HepG2 (cell line): Measurements from ENCODE around the gene EBF4. TPM values are rescaled to one million over a fixed set of nuclear protein-coding genes. Genes with fewer than 3 reads are reported as not detected.

ENCODE experiments used
- ELF1 ChIP-seq: sonication (generic); formaldehyde crosslinking; IDR thresholded peaks from 2 replicates; pipeline ENCODE4 v1.4.0; 2020; ENCODE audit warnings: missing genetic modification reagents
- FOSL2 ChIP-seq: sonication (generic); formaldehyde crosslinking; IDR thresholded peaks from 2 replicates; pipeline ENCODE4 v1.4.0; 2020; ENCODE audit warnings: missing genetic modification reagents
- GFI1 ChIP-seq: sonication (generic); formaldehyde crosslinking; IDR thresholded peaks from 2 replicates; pipeline ENCODE4 v1.5.0; 2020; ENCODE audit warnings: missing genetic modification reagents, mild to moderate bottlenecking, borderline replicate concordance
- MAFF ChIP-seq: IDR thresholded peaks from 2 replicates; pipeline ENCODE4 v1.6.1; 2011; ENCODE audit warnings: low read depth, low read length, improper control_type of control experiment
- NONO ChIP-seq, 2 experiments: fragments of 450-650 bp in 1 of 2; sonication (generic) in 1 of 2; formaldehyde crosslinking in 1 of 2; IDR thresholded peaks in 1 of 2; conservative IDR thresholded peaks in 1 of 2; 2 replicates each; pipeline versions ENCODE4 v1.6.1 to v1.8.0; 2017 to 2022; ENCODE audit warnings: mild to moderate bottlenecking in 1 of 2, missing genetic modification reagents in 1 of 2, moderate library complexity in 1 of 2
- PAF1 ChIP-seq: IDR thresholded peaks from 2 replicates; pipeline ENCODE4 v1.6.1; 2016; ENCODE audit warnings: missing genetic modification reagents, missing compliant biosample characterization
- RARA ChIP-seq: IDR thresholded peaks from 2 replicates; pipeline ENCODE4 v1.6.1; 2016; ENCODE audit warnings: missing genetic modification reagents, missing compliant biosample characterization
- SP1 ChIP-seq, 2 experiments: fragments of 450-650 bp in 1 of 2; sonication (generic) in 1 of 2; formaldehyde crosslinking in 1 of 2; IDR thresholded peaks; 2 replicates each; pipeline versions ENCODE4 v1.4.0 to v1.6.1; 2016 to 2020; ENCODE audit warnings: missing genetic modification reagents in 1 of 2
- ZMYM4 ChIP-seq: sonication (generic); formaldehyde crosslinking; IDR thresholded peaks from 2 replicates; pipeline ENCODE4 v1.8.1; 2023; ENCODE audit warnings: mild to moderate bottlenecking, missing genetic modification reagents
- ZNF260 ChIP-seq: sonication (generic); formaldehyde crosslinking; IDR thresholded peaks from 2 replicates; pipeline ENCODE4 v1.4.0; 2020; ENCODE audit warnings: missing genetic modification reagents, low read depth, mild to moderate bottlenecking, borderline replicate concordance
- polyA plus RNA-seq, 8 experiments: library from polyadenylated mRNA; depleted of rRNA in 3 of 8; stranded (reverse) in 7 of 8; unstranded in 1 of 8; fragments of >200 nt; fragmentation: Illumina TruSeq in 4 of 8; extraction: Trizol in 4 of 8; gene quantifications; 2 replicates each; pipeline versions ENCODE4 v1.2.1 to v1.2.3, GENCODE V29; 2011 to 2016; ENCODE audit warnings: low read depth in 4 of 8, missing spikeins in 1 of 8, mixed read lengths in 1 of 8; ENCODE audit not compliant: insufficient read depth in 1 of 8
- total RNA-seq, 5 experiments: library from RNA; depleted of rRNA; stranded (reverse); fragments of >200 nt; fragmentation: Illumina TruSeq; extraction: Trizol; gene quantifications; 2 replicates each; pipeline ENCODE4 v1.2.3, GENCODE V29; 2016; ENCODE audit warnings: low read depth in 1 of 5
- TF ChIP-seq, protein P1 (sequence below): sonication (generic); formaldehyde crosslinking; IDR thresholded peaks from 2 replicates; pipeline ENCODE4 v1.5.0; 2020; ENCODE audit warnings: missing genetic modification reagents
- TF ChIP-seq, protein P2 (sequence below): sonication (generic); formaldehyde crosslinking; IDR thresholded peaks from 2 replicates; pipeline ENCODE4 v1.4.0; 2020; ENCODE audit warnings: missing genetic modification reagents
- TF ChIP-seq, protein P3 (sequence below): sonication (generic); formaldehyde crosslinking; conservative IDR thresholded peaks from 2 replicates; pipeline ENCODE4 v1.4.0; 2020; ENCODE audit warnings: mild to moderate bottlenecking, missing genetic modification reagents, moderate library complexity
- TF ChIP-seq, protein P4 (sequence below): sonication (generic); formaldehyde crosslinking; IDR thresholded peaks from 2 replicates; pipeline ENCODE4 v1.4.0; 2020; ENCODE audit warnings: missing genetic modification reagents
- TF ChIP-seq, protein P5 (sequence below): sonication (generic); formaldehyde crosslinking; conservative IDR thresholded peaks from 2 replicates; pipeline ENCODE4 v1.8.0; 2022; ENCODE audit warnings: missing genetic modification reagents

EBF4 gene
- total and polyA plus RNA-seq, 2 of the 13 experiments (the other 11 are each of a cell fraction or from before 2014, with no cell fraction given): 0.84 to 2.2 TPM

DNA sequence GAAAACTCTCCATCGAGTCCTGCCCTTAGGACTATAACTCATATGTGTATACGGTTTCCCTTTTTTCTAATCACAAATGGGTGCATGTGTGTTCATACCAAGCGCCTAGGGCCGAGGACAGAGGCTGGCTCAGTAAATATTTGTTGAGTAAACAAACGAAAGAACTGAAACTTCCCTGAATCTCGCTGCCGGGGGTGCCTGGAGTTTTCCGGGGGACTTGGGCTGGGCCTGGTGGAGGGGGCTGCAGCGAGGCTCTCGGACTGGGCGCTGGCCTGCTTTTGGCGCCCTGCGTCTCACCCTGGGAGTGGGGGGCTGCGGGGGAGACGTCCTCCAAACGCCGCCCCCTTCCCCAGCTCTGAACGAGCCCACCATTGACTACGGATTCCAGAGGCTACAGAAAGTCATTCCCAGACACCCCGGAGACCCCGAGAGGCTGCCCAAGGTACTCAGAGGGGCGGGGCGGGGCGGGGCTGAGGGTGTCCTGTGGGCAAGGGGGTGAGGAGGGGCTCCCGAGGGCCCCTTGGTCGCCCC lies 58.8 kb downstream of the EBF4 start (continued):
- TF ChIP-seq, protein P1, sequence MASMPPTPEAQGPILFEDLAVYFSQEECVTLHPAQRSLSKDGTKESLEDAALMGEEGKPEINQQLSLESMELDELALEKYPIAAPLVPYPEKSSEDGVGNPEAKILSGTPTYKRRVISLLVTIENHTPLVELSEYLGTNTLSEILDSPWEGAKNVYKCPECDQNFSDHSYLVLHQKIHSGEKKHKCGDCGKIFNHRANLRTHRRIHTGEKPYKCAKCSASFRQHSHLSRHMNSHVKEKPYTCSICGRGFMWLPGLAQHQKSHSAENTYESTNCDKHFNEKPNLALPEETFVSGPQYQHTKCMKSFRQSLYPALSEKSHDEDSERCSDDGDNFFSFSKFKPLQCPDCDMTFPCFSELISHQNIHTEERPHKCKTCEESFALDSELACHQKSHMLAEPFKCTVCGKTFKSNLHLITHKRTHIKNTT (CRISPR knock-in tag): no peak
- TF ChIP-seq, protein P2, sequence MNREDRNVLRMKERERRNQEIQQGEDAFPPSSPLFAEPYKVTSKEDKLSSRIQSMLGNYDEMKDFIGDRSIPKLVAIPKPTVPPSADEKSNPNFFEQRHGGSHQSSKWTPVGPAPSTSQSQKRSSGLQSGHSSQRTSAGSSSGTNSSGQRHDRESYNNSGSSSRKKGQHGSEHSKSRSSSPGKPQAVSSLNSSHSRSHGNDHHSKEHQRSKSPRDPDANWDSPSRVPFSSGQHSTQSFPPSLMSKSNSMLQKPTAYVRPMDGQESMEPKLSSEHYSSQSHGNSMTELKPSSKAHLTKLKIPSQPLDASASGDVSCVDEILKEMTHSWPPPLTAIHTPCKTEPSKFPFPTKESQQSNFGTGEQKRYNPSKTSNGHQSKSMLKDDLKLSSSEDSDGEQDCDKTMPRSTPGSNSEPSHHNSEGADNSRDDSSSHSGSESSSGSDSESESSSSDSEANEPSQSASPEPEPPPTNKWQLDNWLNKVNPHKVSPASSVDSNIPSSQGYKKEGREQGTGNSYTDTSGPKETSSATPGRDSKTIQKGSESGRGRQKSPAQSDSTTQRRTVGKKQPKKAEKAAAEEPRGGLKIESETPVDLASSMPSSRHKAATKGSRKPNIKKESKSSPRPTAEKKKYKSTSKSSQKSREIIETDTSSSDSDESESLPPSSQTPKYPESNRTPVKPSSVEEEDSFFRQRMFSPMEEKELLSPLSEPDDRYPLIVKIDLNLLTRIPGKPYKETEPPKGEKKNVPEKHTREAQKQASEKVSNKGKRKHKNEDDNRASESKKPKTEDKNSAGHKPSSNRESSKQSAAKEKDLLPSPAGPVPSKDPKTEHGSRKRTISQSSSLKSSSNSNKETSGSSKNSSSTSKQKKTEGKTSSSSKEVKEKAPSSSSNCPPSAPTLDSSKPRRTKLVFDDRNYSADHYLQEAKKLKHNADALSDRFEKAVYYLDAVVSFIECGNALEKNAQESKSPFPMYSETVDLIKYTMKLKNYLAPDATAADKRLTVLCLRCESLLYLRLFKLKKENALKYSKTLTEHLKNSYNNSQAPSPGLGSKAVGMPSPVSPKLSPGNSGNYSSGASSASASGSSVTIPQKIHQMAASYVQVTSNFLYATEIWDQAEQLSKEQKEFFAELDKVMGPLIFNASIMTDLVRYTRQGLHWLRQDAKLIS: no peak
- TF ChIP-seq GFI1 (no peak), PAF1 (CRISPR knock-in tag) (no peak), RARA (CRISPR knock-in tag) (no peak), NONO (IDR thresholded peaks at IDR 0.05) (no peak), NONO (CRISPR knock-in tag; conservative IDR thresholded peaks at IDR 0.05) (0 out of 2 replicates have a peak, but pooled peaks have one; percentile 41), ZMYM4 (0 out of 2 replicates have a peak, but pooled peaks have one; percentile 4), ELF1 (CRISPR knock-in tag) (0 out of 2 replicates have a peak, but pooled peaks have one; percentile 17), SP1 (IDR thresholded peaks at IDR 0.05) (no peak), SP1 (CRISPR knock-in tag; IDR thresholded peaks at IDR 0.05) (no peak), MAFF (no peak), ZNF260 (CRISPR knock-in tag) (no peak), FOSL2 (0 out of 2 replicates have a peak, but pooled peaks have one; percentile 11)
- TF ChIP-seq, protein P3, sequence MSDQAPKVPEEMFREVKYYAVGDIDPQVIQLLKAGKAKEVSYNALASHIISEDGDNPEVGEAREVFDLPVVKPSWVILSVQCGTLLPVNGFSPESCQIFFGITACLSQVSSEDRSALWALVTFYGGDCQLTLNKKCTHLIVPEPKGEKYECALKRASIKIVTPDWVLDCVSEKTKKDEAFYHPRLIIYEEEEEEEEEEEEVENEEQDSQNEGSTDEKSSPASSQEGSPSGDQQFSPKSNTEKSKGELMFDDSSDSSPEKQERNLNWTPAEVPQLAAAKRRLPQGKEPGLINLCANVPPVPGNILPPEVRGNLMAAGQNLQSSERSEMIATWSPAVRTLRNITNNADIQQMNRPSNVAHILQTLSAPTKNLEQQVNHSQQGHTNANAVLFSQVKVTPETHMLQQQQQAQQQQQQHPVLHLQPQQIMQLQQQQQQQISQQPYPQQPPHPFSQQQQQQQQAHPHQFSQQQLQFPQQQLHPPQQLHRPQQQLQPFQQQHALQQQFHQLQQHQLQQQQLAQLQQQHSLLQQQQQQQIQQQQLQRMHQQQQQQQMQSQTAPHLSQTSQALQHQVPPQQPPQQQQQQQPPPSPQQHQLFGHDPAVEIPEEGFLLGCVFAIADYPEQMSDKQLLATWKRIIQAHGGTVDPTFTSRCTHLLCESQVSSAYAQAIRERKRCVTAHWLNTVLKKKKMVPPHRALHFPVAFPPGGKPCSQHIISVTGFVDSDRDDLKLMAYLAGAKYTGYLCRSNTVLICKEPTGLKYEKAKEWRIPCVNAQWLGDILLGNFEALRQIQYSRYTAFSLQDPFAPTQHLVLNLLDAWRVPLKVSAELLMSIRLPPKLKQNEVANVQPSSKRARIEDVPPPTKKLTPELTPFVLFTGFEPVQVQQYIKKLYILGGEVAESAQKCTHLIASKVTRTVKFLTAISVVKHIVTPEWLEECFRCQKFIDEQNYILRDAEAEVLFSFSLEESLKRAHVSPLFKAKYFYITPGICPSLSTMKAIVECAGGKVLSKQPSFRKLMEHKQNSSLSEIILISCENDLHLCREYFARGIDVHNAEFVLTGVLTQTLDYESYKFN (CRISPR knock-in tag): peak; percentile 82
- TF ChIP-seq, protein P4, sequence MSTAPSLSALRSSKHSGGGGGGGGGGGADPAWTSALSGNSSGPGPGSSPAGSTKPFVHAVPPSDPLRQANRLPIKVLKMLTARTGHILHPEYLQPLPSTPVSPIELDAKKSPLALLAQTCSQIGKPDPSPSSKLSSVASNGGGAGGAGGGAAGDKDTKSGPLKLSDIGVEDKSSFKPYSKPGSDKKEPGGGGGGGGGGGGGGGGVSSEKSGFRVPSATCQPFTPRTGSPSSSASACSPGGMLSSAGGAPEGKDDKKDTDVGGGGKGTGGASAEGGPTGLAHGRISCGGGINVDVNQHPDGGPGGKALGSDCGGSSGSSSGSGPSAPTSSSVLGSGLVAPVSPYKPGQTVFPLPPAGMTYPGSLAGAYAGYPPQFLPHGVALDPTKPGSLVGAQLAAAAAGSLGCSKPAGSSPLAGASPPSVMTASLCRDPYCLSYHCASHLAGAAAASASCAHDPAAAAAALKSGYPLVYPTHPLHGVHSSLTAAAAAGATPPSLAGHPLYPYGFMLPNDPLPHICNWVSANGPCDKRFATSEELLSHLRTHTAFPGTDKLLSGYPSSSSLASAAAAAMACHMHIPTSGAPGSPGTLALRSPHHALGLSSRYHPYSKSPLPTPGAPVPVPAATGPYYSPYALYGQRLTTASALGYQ (CRISPR knock-in tag): 0 out of 2 replicates have a peak, but pooled peaks have one; percentile 10
- TF ChIP-seq, protein P5, sequence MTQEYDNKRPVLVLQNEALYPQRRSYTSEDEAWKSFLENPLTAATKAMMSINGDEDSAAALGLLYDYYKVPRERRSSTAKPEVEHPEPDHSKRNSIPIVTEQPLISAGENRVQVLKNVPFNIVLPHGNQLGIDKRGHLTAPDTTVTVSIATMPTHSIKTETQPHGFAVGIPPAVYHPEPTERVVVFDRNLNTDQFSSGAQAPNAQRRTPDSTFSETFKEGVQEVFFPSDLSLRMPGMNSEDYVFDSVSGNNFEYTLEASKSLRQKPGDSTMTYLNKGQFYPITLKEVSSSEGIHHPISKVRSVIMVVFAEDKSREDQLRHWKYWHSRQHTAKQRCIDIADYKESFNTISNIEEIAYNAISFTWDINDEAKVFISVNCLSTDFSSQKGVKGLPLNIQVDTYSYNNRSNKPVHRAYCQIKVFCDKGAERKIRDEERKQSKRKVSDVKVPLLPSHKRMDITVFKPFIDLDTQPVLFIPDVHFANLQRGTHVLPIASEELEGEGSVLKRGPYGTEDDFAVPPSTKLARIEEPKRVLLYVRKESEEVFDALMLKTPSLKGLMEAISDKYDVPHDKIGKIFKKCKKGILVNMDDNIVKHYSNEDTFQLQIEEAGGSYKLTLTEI (CRISPR knock-in tag): no peak
